Pulmonary artery endothelial cell (primary cell): ENCODE measurements around the gene SLC35G6. TPM values are rescaled to one million over a fixed set of nuclear protein-coding genes. Genes with fewer than 3 reads are reported as not detected.

ENCODE experiments used
- DNase-seq: peaks from one replicate; pipeline ENCODE4 v3.0.0-alpha.2; 2011; ENCODE audit warnings: low read depth, low spot score
- total RNA-seq: library from RNA; depleted of rRNA; stranded (reverse); fragments of >200 nt; gene quantifications from 2 replicates; pipeline ENCODE4 v1.2.3, GENCODE V29; 2014

Gene SLC35G6
- total RNA-seq, 1 donor from 2014 or later = not detected

DNA sequence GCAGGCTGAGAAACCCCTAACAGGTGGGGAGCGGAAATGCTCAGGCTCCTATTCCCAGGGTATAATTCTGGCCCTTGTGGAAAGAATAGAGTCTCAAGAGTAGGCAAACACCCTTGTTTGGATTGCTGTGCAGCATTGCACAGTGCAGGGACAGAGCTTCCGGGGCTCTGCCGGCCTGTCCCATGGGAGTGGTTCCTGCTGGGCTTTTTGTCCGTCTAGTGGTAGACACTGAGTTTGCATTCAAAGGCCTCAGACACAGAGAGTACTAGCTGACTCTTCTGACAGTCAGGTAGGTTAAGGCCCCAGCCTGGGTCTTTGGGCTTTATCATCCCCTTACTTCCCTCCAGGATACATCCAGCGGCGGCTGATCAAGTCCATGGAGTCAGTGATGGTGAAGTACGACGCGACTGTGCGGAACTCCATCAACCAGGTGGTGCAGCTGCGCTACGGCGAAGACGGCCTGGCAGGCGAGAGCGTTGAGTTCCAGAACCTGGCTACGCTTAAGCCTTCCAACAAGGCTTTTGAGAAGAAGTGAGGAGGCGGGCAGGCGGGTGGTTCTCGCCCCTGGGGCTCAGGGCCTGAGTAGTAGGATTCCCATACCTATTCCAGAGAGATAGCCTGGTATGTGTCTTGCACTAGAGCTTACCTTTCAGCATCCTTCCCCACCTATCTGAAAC is 21.1 kb downstream of the SLC35G6 start:
- no peak for DNase-seq

DNA sequence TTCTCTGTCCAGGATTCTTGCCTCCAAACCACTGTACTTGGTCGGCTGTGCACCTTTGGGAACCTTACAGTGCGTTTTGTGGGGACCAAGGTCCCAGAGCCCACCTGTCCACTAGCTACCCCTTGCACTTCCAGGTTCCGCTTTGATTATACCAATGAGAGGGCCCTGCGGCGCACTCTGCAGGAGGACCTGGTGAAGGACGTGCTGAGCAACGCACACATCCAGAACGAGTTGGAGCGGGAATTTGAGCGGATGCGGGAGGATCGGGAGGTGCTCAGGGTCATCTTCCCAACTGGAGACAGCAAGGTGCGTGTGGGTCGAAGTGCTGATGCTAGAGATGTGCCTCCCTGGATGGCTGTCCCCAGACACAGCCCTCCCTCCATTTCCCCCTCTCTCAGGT is 21.7 kb downstream of the SLC35G6 start:
- DNase-seq = no peak

- no peak for DNase-seq
Measured at GRCh38 chr17:7503521-7503920, 22.3 kb downstream of the SLC35G6 start.

- no peak for DNase-seq
Measured at GRCh38 chr17:7508145-7508544, 26.9 kb downstream of the SLC35G6 start.

GRCh38 chr17:7508846-7509245 is 27.6 kb downstream of the SLC35G6 start:
- DNase-seq = no peak

GRCh38 chr17:7509937-7510336 is 28.7 kb downstream of the SLC35G6 start:
- no peak for DNase-seq

- no peak for DNase-seq
Measured at GRCh38 chr17:7511108-7511507, 29.9 kb downstream of the SLC35G6 start.

DNA sequence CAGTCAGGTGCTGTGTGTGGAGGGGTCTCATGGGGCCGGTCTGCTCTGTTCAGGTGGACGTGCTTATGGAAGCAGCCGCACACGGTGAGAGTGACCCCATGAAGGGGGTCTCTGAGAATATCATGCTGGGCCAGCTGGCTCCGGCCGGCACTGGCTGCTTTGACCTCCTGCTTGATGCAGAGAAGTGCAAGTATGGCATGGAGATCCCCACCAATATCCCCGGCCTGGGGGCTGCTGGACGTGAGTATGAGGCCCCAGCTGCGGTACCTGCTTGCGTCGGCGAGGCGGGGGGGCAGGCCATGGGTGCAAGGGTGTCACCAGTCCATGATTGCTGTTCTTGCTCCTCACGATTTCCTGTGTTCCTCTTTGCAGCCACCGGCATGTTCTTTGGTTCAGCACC is 30.9 kb downstream of the SLC35G6 start:
- DNase-seq = no peak

DNA sequence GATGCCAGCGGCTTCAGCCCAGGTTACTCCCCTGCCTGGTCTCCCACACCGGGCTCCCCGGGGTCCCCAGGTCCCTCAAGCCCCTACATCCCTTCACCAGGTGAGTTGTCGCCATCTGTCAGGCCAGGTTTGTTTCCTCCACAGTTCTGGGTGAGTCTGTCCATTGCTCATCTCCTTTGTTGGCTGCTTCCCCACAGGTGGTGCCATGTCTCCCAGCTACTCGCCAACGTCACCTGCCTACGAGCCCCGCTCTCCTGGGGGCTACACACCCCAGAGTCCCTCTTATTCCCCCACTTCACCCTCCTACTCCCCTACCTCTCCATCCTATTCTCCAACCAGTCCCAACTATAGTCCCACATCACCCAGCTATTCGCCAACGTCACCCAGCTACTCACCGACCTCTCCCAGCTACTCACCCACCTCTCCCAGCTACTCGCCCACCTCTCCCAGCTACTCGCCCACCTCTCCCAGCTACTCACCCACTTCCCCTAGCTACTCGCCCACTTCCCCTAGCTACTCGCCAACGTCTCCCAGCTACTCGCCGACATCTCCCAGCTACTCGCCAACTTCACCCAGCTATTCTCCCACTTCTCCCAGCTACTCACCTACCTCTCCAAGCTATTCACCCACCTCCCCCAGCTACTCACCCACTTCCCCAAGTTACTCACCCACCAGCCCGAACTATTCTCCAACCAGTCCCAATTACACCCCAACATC is 31.7 kb downstream of the SLC35G6 start:
- no peak for DNase-seq

- no peak for DNase-seq
Measured at GRCh38 chr17:7513850-7514419, 32.7 kb downstream of the SLC35G6 start.

DNA sequence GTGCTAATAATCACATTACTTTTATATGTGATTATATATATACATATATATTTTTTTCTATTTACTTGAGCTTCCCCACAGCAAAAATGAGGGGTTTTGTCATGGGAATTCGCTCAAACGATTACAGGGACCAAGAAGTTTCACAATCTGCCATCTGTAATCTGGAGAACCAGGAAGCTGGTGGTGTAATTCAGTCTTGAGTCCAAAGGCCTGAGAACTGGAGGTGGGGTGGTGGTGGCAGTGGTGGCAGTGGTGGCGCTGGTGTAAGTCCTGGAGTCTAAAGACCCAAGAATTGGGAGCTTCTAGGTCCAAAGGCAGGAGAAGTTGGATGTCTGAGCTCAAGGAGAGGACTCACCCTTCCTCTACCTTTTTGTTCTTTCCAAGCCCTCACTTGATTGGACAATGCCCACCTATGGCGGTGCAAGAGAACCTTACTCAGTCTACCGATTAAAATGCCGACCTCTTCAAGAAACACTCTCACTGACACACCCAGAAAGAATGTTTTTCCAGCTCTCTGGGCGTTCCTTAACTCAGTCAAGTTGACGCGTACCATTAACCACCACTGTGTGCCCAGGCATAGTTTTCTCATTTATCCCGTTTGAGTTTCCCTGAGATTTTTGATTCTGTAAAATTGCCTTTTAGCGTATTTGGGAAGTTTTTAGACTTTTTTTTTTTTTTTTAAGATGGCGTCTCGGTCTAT is 34.8 kb downstream of the SLC35G6 start:
- DNase-seq = no peak

GRCh38 chr17:7523033-7523432 is 41.8 kb downstream of the SLC35G6 start:
- DNase-seq = no peak

- DNase-seq = no peak
Measured at GRCh38 chr17:7528842-7529241, 47.6 kb downstream of the SLC35G6 start.

DNA sequence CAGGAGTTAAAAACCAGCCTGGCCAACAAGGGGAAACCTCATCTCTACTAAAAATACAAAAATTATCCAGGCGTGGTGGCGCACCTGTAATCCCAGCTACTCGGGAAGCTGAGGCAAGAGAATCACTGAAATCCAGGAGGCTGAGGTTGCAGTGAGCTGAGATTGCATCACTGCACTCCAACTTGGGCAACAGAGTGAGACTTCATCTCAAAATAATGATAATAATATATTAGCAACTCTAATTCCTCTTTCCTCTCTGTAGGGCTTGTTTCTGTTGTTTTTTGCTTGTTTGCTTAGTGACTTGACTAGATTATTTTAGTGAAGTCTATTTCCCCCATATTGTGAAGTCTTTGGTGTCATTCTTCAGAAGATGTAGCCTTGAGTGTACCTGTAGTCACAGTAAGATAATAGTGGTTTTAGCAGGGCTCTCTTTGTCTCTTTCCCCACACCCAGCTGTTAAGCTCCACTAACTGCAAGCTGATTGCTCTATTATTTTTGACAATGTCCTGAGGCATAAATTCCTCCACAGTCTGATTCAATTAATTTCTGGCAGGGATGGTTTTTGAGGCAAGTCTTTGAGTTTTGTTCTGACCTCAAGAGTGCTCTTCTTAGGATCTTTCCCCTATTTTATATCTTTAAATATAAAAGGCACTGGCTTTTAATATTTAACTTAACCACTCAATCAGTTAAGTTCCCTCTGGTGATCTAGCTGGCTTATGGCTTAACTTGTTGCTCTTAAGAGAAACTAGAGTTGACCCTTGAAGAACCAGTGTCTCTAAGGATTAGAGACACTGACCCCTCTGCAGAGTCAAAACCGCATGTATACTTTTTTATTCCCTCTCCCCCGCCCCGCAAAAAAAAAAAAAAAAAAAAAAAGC is 49.0 kb downstream of the SLC35G6 start:
- no peak for DNase-seq

Other genes with a start within 250 kb of the SLC35G6 start
- gene DVL2, start 246.9 kb upstream of the SLC35G6 start, total RNA-seq = 35.2 and 40.4 TPM in 2 replicates
- gene PHF23, start 242.0 kb upstream of the SLC35G6 start, total RNA-seq = 47.1 and 49.1 TPM in 2 replicates
- gene GABARAP, start 239.0 kb upstream of the SLC35G6 start, total RNA-seq = 101 and 120 TPM in 2 replicates
- 28.8 and 30.7 TPM in 2 replicates for gene CTDNEP1, start 229.7 kb upstream of the SLC35G6 start, total RNA-seq
- gene ELP5, start 229.2 kb upstream of the SLC35G6 start, total RNA-seq = 38.2 and 42.3 TPM in 2 replicates
- 20.7 and 26.8 TPM in 2 replicates for gene CLDN7, start 219.0 kb upstream of the SLC35G6 start, total RNA-seq
- 0.07 and 0.11 TPM in 2 replicates for gene SLC2A4, start 199.7 kb upstream of the SLC35G6 start, total RNA-seq
- gene YBX2, start 186.8 kb upstream of the SLC35G6 start, total RNA-seq = 0.07 and 0.32 TPM in 2 replicates
- gene EIF5A, start 173.8 kb upstream of the SLC35G6 start, total RNA-seq = 799 and 805 TPM in 2 replicates
- 24.8 and 41.6 TPM in 2 replicates for gene GPS2, start 166.1 kb upstream of the SLC35G6 start, total RNA-seq
- 14.4 and 28.3 TPM in 2 replicates for gene NEURL4, start 152.1 kb upstream of the SLC35G6 start, total RNA-seq
- 0.53 TPM in 1 of 2 replicates, not detected in the other for gene ACAP1, start 144.9 kb upstream of the SLC35G6 start, total RNA-seq
- 2.5 and 4.0 TPM in 2 replicates for gene KCTD11, start 129.3 kb upstream of the SLC35G6 start, total RNA-seq
- not detected in 2 replicates for gene TMEM95, start 126.3 kb upstream of the SLC35G6 start, total RNA-seq
- gene TNK1, start 100.4 kb upstream of the SLC35G6 start, total RNA-seq = 0.26 and 0.60 TPM in 2 replicates
- gene PLSCR3, start 86.9 kb upstream of the SLC35G6 start, total RNA-seq = 17.5 and 18.7 TPM in 2 replicates
- 56.9 and 189 TPM in 2 replicates for gene TMEM256, start 77.3 kb upstream of the SLC35G6 start, total RNA-seq
- gene NLGN2, start 73.6 kb upstream of the SLC35G6 start, total RNA-seq = 1.7 and 2.6 TPM in 2 replicates
- gene SPEM1, start 61.1 kb upstream of the SLC35G6 start, total RNA-seq = not detected in 2 replicates
- not detected in 2 replicates for gene SPEM2, start 55.8 kb upstream of the SLC35G6 start, total RNA-seq
- not detected in 2 replicates for gene SPEM3, start 52.6 kb upstream of the SLC35G6 start, total RNA-seq
- gene TMEM102, start 46.0 kb upstream of the SLC35G6 start, total RNA-seq = 5.2 and 7.3 TPM in 2 replicates
- gene FGF11, start 41.9 kb upstream of the SLC35G6 start, total RNA-seq = 0.42 and 0.73 TPM in 2 replicates
- gene CHRNB1, start 36.4 kb upstream of the SLC35G6 start, total RNA-seq = 7.1 and 7.5 TPM in 2 replicates
- gene ZBTB4, start 1.8 kb upstream of the SLC35G6 start, total RNA-seq = 10.8 and 11.2 TPM in 2 replicates
- gene POLR2A, start 2.9 kb downstream of the SLC35G6 start, total RNA-seq = 65.3 and 93.4 TPM in 2 replicates
- 6.1 and 8.2 TPM in 2 replicates for gene TNFSF12, start 67.6 kb downstream of the SLC35G6 start, total RNA-seq
- gene TNFSF13, start 77.3 kb downstream of the SLC35G6 start, total RNA-seq = 1.1 and 1.3 TPM in 2 replicates
- gene SENP3, start 80.5 kb downstream of the SLC35G6 start, total RNA-seq = 95.6 and 108 TPM in 2 replicates
- 2.0 and 3.6 TPM in 2 replicates for gene CD68, start 98.2 kb downstream of the SLC35G6 start, total RNA-seq
- 72.5 and 100 TPM in 2 replicates for gene MPDU1, start 102.4 kb downstream of the SLC35G6 start, total RNA-seq
- gene SOX15, start 108.6 kb downstream of the SLC35G6 start, total RNA-seq = 0.07 TPM in 1 of 2 replicates, not detected in the other
- 44.4 and 46.0 TPM in 2 replicates for gene FXR2, start 133.5 kb downstream of the SLC35G6 start, total RNA-seq
- gene SAT2, start 146.4 kb downstream of the SLC35G6 start, total RNA-seq = 21.2 and 25.1 TPM in 2 replicates
- 0.13 TPM in 1 of 2 replicates, not detected in the other for gene SHBG, start 148.7 kb downstream of the SLC35G6 start, total RNA-seq
- not detected in 2 replicates for gene ATP1B2, start 169.5 kb downstream of the SLC35G6 start, total RNA-seq
- 50.9 and 53.7 TPM in 2 replicates for gene TP53, start 206.0 kb downstream of the SLC35G6 start, total RNA-seq
- gene WRAP53, start 207.0 kb downstream of the SLC35G6 start, total RNA-seq = 9.6 and 13.7 TPM in 2 replicates
- gene EFNB3, start 223.8 kb downstream of the SLC35G6 start, total RNA-seq = 0.07 and 0.40 TPM in 2 replicates
- under 0.01 and 0.07 TPM in 2 replicates for gene DNAH2, start 236.3 kb downstream of the SLC35G6 start, total RNA-seq